Small intestine (tissue), 7 donors: ENCODE measurements around the gene SLIT3. TPM values are rescaled to one million over a fixed set of nuclear protein-coding genes. Genes with fewer than 3 reads are reported as not detected.

Experiments
- DNase-seq, 2 donors: peaks; one replicate each; pipeline versions ENCODE4 v3.0.0 to v3.0.0-alpha.2; 2013
- FAIRE-seq: peaks from 2 replicates; lab custom pipeline; 2012; peaks lifted over from hg19 to GRCh38; lab: Jason Lieb, UNC
- H3K27ac ChIP-seq, 3 donors: one replicate each; pipeline ENCODE4 v1.5.1; 2013; ENCODE audit warnings: low read length in 2 of 3, mild to moderate bottlenecking in 2 of 3, control low read depth in 1 of 3, inconsistent platforms in 1 of 3, low read depth in 1 of 3, moderate library complexity in 1 of 3
- H3K27me3 ChIP-seq, 3 donors: one replicate each; pipeline ENCODE4 v1.6.1; 2013; ENCODE audit warnings: low read length in 3 of 3, inconsistent platforms in 1 of 3; ENCODE audit not compliant: control insufficient read depth in 3 of 3, insufficient read depth in 3 of 3
- H3K36me3 ChIP-seq, 3 donors: one replicate each; pipeline ENCODE4 v1.6.1; 2013; ENCODE audit warnings: low read length in 3 of 3, inconsistent platforms in 1 of 3, low read depth in 1 of 3, mild to moderate bottlenecking in 1 of 3, moderate library complexity in 1 of 3; ENCODE audit not compliant: control insufficient read depth in 3 of 3, insufficient read depth in 2 of 3
- H3K4me1 ChIP-seq, 3 donors: one replicate each; pipeline ENCODE4 v1.6.1; 2013; ENCODE audit warnings: low read length in 2 of 3, inconsistent platforms in 1 of 3, low read depth in 1 of 3, mild to moderate bottlenecking in 1 of 3, moderate library complexity in 1 of 3; ENCODE audit not compliant: control insufficient read depth in 3 of 3, insufficient read depth in 2 of 3
- H3K4me3 ChIP-seq, 3 donors: one replicate each; pipeline ENCODE4 v1.5.1; 2013; ENCODE audit warnings: low read length in 3 of 3, control low read depth in 1 of 3, inconsistent platforms in 1 of 3, low read depth in 1 of 3, mild to moderate bottlenecking in 1 of 3, moderate library complexity in 1 of 3
- H3K9me3 ChIP-seq, 2 donors: one replicate each; pipeline ENCODE4 v1.6.1; 2013; ENCODE audit warnings: low read depth in 1 of 2, low read length in 1 of 2; ENCODE audit not compliant: control insufficient read depth in 2 of 2, insufficient read depth in 1 of 2
- WGBS, 3 donors: extraction: QIAGEN DNeasy Blood & Tissue Kit; methylation state at CpG; one replicate each; pipeline ENCODE4 v1.1.7; 2013; 5-methylcytosine and 5-hydroxymethylcytosine counted together
- polyA plus RNA-seq, 4 donors: library from polyadenylated mRNA; stranded (reverse) in 3 of 4; unstranded in 1 of 4; fragments of 200-250 nt in 3 of 4; fragments of 120-200 nt in 1 of 4; gene quantifications; one replicate each; pipeline versions ENCODE4 v1.2.1 to v1.2.3, GENCODE V29; 2013
- donor health status: healthy with polysubstance abuse.
- donor health status: control.
- donor health status: control.
- donor health status: Bipolar disorder and iron deficiency.
- donor health status: healthy.

The SLIT3 gene
- polyA plus RNA-seq, 4 donors = 0.27 to 5.5 (median 5.3) TPM; not detected in 1

GRCh38 chr5:169335806-169336205 lies 34.9 kb upstream of the SLIT3 start:
- Histone ChIP-seq H3K4me3 (no peak overlapping the region), H3K27ac (no peak overlapping the region), H3K4me1 (no peaks in the 10 kb centered on the region), H3K27me3 (no peaks in the 10 kb centered on the region), H3K9me3 (no peaks in the 10 kb centered on the region), H3K36me3 (no peaks in the 10 kb centered on the region)
- WGBS, 3 donors = 49 to 64% (median 63%) methylated on average over 2 of the region's 2 CpGs
- DNase-seq (no peak), FAIRE-seq (no peak)

- no peak for FAIRE-seq
- H3K36me3 ChIP-seq = no peaks in the 10 kb centered on the region
- H3K27ac ChIP-seq = no peak overlapping the region
- no peak for DNase-seq
- no peaks in the 10 kb centered on the region for H3K27me3 ChIP-seq
- 77 to 83% (median 78%) methylated on average over 6 of the region's 6 CpGs for WGBS, 3 donors
- no peaks in the 10 kb centered on the region for H3K9me3 ChIP-seq
- H3K4me1 ChIP-seq = no peaks in the 10 kb centered on the region
- no peak overlapping the region for H3K4me3 ChIP-seq
Observed at GRCh38 chr5:169333518-169333917, 32.6 kb upstream of the SLIT3 start.

GRCh38 chr5:169331292-169331852 lies 30.4 kb upstream of the SLIT3 start:
- 42 to 54% (median 53%) methylated on average over 4 of the region's 4 CpGs for WGBS, 3 donors
- Histone ChIP-seq H3K4me3 (no peak overlapping the region), H3K36me3 (no peaks in the 10 kb centered on the region), H3K9me3 (no peaks in the 10 kb centered on the region), H3K4me1 (no peaks in the 10 kb centered on the region), H3K27me3 (no peaks in the 10 kb centered on the region), H3K27ac (no peak overlapping the region)
- FAIRE-seq = no peak
- DNase-seq = peak in 1 of 2 donors; percentile 10

GRCh38 chr5:169328401-169328800 lies 27.5 kb upstream of the SLIT3 start:
- DNase-seq (no peak), FAIRE-seq (no peak)
- Histone ChIP-seq H3K4me3 (no peak overlapping the region), H3K9me3 (no peaks in the 10 kb centered on the region), H3K27me3 (no peaks in the 10 kb centered on the region), H3K27ac (no peak overlapping the region), H3K36me3 (no peaks in the 10 kb centered on the region), H3K4me1 (no peaks in the 10 kb centered on the region)
- 73 to 82% (median 74%) methylated on average over 5 of the region's 5 CpGs for WGBS, 3 donors

GRCh38 chr5:169325273-169325672 lies 24.3 kb upstream of the SLIT3 start:
- no peaks in the 10 kb centered on the region for H3K4me1 ChIP-seq
- DNase-seq (peak in 1 of 2 donors; percentile 11), FAIRE-seq (no peak)
- no peaks in the 10 kb centered on the region for H3K36me3 ChIP-seq
- no peak overlapping the region for H3K27ac ChIP-seq
- no peak overlapping the region for H3K4me3 ChIP-seq
- no peaks in the 10 kb centered on the region for H3K9me3 ChIP-seq
- H3K27me3 ChIP-seq = no peaks in the 10 kb centered on the region
- 36 to 73% (median 39%) methylated on average over 2 of the region's 2 CpGs for WGBS, 3 donors

GRCh38 chr5:169318556-169318955 lies 17.6 kb upstream of the SLIT3 start:
- no peak for FAIRE-seq

GRCh38 chr5:169307646-169308045 lies 6.7 kb upstream of the SLIT3 start:
- no peak overlapping the region for H3K4me3 ChIP-seq
- H3K27me3 ChIP-seq = peaks cover 0 to 5% (median 0%) of the 10 kb centered on the region in 3 donors
- DNase-seq (no peak), FAIRE-seq (no peak)
- WGBS, 3 donors = 30 to 44% (median 40%) methylated on average over 2 of the region's 2 CpGs
- no peaks in the 10 kb centered on the region for H3K36me3 ChIP-seq
- no peak overlapping the region for H3K27ac ChIP-seq
- no peaks in the 10 kb centered on the region for H3K9me3 ChIP-seq
- H3K4me1 ChIP-seq = no peaks in the 10 kb centered on the region

More at GRCh38 chr5:169318556-169318955, 17.6 kb upstream of the SLIT3 start:
- H3K4me1 ChIP-seq = no peaks in the 10 kb centered on the region
- no peaks in the 10 kb centered on the region for H3K9me3 ChIP-seq
- no peak for DNase-seq
- H3K36me3 ChIP-seq = no peaks in the 10 kb centered on the region
- no peak overlapping the region for H3K4me3 ChIP-seq
- no peaks in the 10 kb centered on the region for H3K27me3 ChIP-seq
- 81 to 91% (median 82%) methylated on average over 2 of the region's 2 CpGs for WGBS, 3 donors
- no peak overlapping the region for H3K27ac ChIP-seq

GRCh38 chr5:169305366-169305765 lies 4.4 kb upstream of the SLIT3 start:
- FAIRE-seq = no peak
- H3K36me3 ChIP-seq = no peaks in the 10 kb centered on the region
- no peak overlapping the region for H3K4me3 ChIP-seq
- no peak overlapping the region for H3K27ac ChIP-seq
- no peak for DNase-seq
- H3K4me1 ChIP-seq = peaks cover 0 to 3% (median 0%) of the 10 kb centered on the region in 3 donors
- no peaks in the 10 kb centered on the region for H3K9me3 ChIP-seq
- H3K27me3 ChIP-seq = peaks cover 6 to 21% (median 6%) of the 10 kb centered on the region in 3 donors
- 60 to 75% (median 61%) methylated on average over 4 of the region's 4 CpGs for WGBS, 3 donors

GRCh38 chr5:169304175-169304574 lies 3.2 kb upstream of the SLIT3 start:
- no peak overlapping the region for H3K4me3 ChIP-seq
- no peaks in the 10 kb centered on the region for H3K36me3 ChIP-seq
- WGBS, 3 donors = 52 to 75% (median 72%) methylated on average over 1 of the region's 1 CpG

More at GRCh38 chr5:169304175-169304574, 3.2 kb upstream of the SLIT3 start:
- H3K27ac ChIP-seq = no peak overlapping the region
- no peaks in the 10 kb centered on the region for H3K9me3 ChIP-seq
- peaks cover 0 to 3% (median 0%) of the 10 kb centered on the region in 3 donors for H3K4me1 ChIP-seq
- DNase-seq = no peak
- FAIRE-seq = no peak
- H3K27me3 ChIP-seq = peaks cover 6 to 32% (median 8%) of the 10 kb centered on the region in 3 donors
